Progenitor cell of endocrine pancreas (in vitro differentiated cells): ENCODE measurements around the gene MAST4. TPM values are rescaled to one million over a fixed set of nuclear protein-coding genes. Genes with fewer than 3 reads are reported as not detected.

Experiments used
- DNase-seq: peaks from one replicate; pipeline ENCODE4 v3.0.0; 2021; ENCODE audit warnings: low spot score; ENCODE audit not compliant: unreplicated experiment
- H3K27ac Mint-ChIP-seq: 2 replicates; pipeline ENCODE4 v1.8.0; 2021; ENCODE audit warnings: mild to moderate bottlenecking, moderate library complexity, mixed read lengths
- H3K27me3 Mint-ChIP-seq: 2 replicates; pipeline ENCODE4 v1.8.0; 2021; ENCODE audit warnings: mixed read lengths
- H3K36me3 Mint-ChIP-seq: 2 replicates; pipeline ENCODE4 v1.8.0; 2022; ENCODE audit warnings: mixed read lengths; ENCODE audit not compliant: insufficient read depth
- H3K4me1 Mint-ChIP-seq: 2 replicates; pipeline ENCODE4 v1.8.0; 2021; ENCODE audit warnings: low read depth, mixed read lengths
- H3K4me3 Mint-ChIP-seq: 2 replicates; pipeline ENCODE4 v1.8.0; 2021; ENCODE audit warnings: low read depth, mild to moderate bottlenecking, moderate library complexity, mixed read lengths
- H3K9me3 Mint-ChIP-seq: 2 replicates; pipeline ENCODE4 v1.8.0; 2021; ENCODE audit warnings: low read depth, mixed read lengths
- CTCF ChIP-seq: fragments of 200-600 bp; sonication (generic); IDR thresholded peaks from one replicate; pipeline ENCODE4 v1.5.0; 2021; ENCODE audit warnings: antibody characterized with exemption, mild to moderate bottlenecking; ENCODE audit not compliant: unreplicated experiment
- total RNA-seq: library from RNA; stranded (reverse); gene quantifications from 2 replicates; pipeline ENCODE4 v1.2.1, GENCODE V29; 2021

The MAST4 gene
- total RNA-seq, 1 donor from 2014 or later: 45.3 TPM

- Mint-ChIP-seq H3K4me3 (no peak overlapping the region), H3K27me3 (no peaks in the 10 kb centered on the region), H3K4me1 (peaks cover 29% of the 10 kb centered on the region), H3K9me3 (no peaks in the 10 kb centered on the region), H3K27ac (no peak overlapping the region), H3K36me3 (peaks cover 5% of the 10 kb centered on the region)
- DNase-seq: no peak
- no peak for TF ChIP-seq CTCF
Observed at GRCh38 chr5:66738136-66738535, 141.9 kb downstream of the MAST4 start.

GRCh38 chr5:66739021-66739420, 142.8 kb downstream of the MAST4 start:
- Mint-ChIP-seq H3K9me3 (no peaks in the 10 kb centered on the region), H3K36me3 (peaks cover 11% of the 10 kb centered on the region), H3K4me1 (peaks cover 29% of the 10 kb centered on the region), H3K4me3 (no peak overlapping the region), H3K27me3 (no peaks in the 10 kb centered on the region), H3K27ac (no peak overlapping the region)
- DNase-seq: no peak
- TF ChIP-seq CTCF: no peak

- H3K4me1 Mint-ChIP-seq: peaks cover 27% of the 10 kb centered on the region
- H3K9me3 Mint-ChIP-seq: peaks cover 6% of the 10 kb centered on the region
- H3K27ac Mint-ChIP-seq: no peak overlapping the region
- H3K4me3 Mint-ChIP-seq: no peak overlapping the region
- no peak for DNase-seq
- H3K36me3 Mint-ChIP-seq: peaks cover 16% of the 10 kb centered on the region
- H3K27me3 Mint-ChIP-seq: no peaks in the 10 kb centered on the region
- TF ChIP-seq CTCF: no peak
Observed at GRCh38 chr5:66739951-66740350, 143.8 kb downstream of the MAST4 start.

- DNase-seq: no peak
- no peak for TF ChIP-seq CTCF
- peaks cover 21% of the 10 kb centered on the region for H3K36me3 Mint-ChIP-seq
- H3K27ac Mint-ChIP-seq: peak overlapping the region; percentile 92
- peaks cover 13% of the 10 kb centered on the region for H3K9me3 Mint-ChIP-seq
- no peaks in the 10 kb centered on the region for H3K27me3 Mint-ChIP-seq
- peaks cover 28% of the 10 kb centered on the region for H3K4me1 Mint-ChIP-seq
- H3K4me3 Mint-ChIP-seq: no peak overlapping the region
Observed at GRCh38 chr5:66741394-66741793, 145.2 kb downstream of the MAST4 start.

- Mint-ChIP-seq H3K27ac (peak overlapping the region; percentile 92), H3K9me3 (peaks cover 13% of the 10 kb centered on the region), H3K4me1 (peaks cover 35% of the 10 kb centered on the region), H3K4me3 (no peak overlapping the region), H3K36me3 (peaks cover 21% of the 10 kb centered on the region), H3K27me3 (no peaks in the 10 kb centered on the region)
- DNase-seq: no peak
- TF ChIP-seq CTCF: peak; percentile 34
Observed at GRCh38 chr5:66742083-66742895, 146.1 kb downstream of the MAST4 start.
